ENCODE measurements around the gene TRAPPC2L.

Gene TRAPPC2L

DNA sequence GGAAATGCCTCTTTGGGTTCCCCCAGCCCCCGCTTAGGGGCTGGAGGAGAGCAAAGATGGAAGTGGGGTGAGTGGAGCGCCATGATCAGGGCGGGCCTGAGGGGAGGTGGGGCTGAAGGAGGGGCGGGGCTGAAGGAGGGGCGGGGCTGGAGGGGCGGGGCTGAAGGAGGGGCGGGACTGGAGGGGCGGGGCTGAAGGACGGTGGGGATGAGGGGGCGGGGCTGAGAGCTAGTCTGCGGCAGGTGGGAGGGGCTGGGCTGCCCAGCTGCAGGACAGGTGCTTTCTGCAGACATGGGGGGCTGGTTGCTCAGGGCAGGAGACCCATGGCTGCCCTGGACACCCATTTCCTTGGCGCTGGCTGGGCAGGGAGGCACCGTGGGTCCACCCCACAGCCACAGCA, 48.6 kb downstream of the TRAPPC2L start:
- in situ Hi-C loops (cut with MboI; ENCODE audit: low sequenced_read_pairs): no loop called here

DNA sequence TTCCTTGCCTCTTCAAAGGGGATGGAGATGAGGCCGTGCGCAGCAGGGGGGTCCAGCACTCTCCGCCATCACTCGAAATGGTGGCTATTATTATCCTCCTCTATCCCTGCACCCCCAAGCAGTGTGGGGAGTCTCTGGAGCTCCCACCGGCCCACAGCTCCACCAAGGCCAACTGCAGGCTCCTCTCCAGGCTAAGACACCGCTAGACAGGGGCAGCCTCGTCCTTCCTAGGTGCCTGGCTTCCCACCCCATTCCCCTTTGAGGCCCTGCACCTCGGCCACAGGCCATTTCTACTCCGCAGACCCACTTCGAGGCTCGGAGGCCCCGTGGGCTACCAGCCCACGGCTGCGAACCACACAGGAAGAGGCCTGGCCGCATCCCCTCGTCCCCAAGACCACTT, 49.1 kb downstream of the TRAPPC2L start:
- in situ Hi-C loops (cut with MboI; ENCODE audit: low sequenced_read_pairs): no loop called here

DNA sequence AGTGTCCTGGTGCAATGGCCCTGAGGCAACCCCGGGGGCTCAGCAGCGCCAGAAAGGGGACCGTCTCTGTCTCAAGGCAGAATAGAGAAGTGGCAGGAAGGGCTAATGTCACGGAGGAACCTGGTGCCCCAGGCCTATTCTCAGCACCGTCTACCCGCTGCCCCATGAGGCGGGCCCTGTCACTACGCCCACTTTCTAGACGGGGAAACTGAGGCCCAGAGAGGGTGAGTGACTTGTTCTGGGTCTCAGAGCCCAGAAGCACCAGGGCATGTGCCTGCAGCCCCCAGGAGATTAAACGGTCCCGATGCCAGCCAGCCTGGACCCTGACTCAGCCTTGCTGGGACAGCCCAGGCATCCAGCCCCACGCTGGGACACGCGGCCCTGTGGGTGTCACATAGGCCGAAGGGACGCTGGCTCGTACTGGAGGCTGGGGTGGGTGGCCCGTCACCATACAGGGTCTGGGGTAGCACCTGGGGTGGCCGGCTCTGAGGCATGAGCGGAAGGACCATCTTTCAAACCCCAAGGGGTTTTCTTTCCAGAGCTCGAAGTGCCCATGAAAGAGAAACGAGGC, 49.7 kb downstream of the TRAPPC2L start:
- in situ Hi-C loops (cut with MboI; ENCODE audit: low sequenced_read_pairs): no loop called here

DNA sequence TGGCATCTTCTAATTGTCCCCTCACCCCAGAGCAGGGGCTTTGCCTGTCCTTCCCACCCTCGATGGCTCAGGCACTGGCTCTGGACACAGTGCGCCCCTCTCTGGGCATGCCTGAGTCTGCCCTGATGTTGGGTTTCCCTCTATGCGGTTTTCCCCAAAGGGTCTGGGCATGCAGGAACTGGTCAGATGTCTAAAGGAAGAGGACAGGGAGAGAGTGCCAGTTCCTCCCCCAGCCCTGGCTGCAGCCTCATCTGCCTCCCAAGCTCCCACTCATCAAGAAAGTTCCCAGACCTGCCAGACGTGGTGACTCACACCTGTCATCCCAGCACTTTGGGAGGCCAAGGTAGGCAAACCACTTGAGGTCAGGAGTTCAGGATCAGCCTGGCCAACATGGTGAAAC, 50.8 kb downstream of the TRAPPC2L start:
- in situ Hi-C loops (cut with MboI; ENCODE audit: low sequenced_read_pairs): no loop called here

- in situ Hi-C loops (cut with MboI; ENCODE audit: low sequenced_read_pairs): no loop called here
Measured at GRCh38 chr16:88908307-88908706, 51.4 kb downstream of the TRAPPC2L start.

DNA sequence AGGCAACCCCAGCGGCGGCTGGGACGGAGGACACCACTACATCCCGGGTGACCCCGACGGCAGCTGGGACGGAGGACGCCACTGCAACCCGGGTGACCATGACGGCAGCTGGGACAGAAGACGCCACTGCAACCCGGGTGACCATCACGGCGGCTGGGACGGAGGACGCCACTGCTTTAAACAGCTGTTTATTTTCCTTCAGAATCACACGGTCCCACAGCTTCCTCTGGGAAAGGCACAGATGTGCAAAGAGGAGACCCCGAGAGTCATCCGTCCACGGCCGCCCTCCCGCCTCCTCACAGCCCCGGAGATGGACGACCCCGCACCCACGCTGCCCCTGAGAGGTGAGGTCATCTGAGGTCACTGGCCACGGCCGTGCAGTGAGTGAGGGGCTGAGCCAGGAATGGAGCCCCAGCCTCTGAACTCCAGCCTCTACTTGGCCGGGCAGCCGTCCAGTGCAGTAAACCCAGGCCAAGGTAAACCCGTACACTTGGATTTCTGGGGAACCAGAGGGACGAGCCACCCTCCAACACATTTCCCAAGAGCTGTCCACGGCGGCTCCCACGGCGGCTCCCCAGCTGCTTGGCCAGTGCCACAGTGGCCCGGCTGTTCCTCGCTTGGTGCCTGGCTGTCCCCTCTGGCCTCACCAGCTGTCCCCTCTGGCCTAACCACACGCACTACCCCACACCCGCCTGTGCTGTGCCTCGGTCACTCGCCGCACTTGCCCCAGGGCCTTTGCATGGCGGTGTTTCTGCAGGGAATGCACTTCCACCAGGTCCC, 52.7 kb downstream of the TRAPPC2L start:
- in situ Hi-C loops (cut with MboI; ENCODE audit: low sequenced_read_pairs): no loop called here

GRCh38 chr16:88910284-88911135, 53.6 kb downstream of the TRAPPC2L start:
- in situ Hi-C loops (cut with MboI; ENCODE audit: low sequenced_read_pairs): no loop called here

- in situ Hi-C loops (cut with MboI; ENCODE audit: low sequenced_read_pairs): no loop called here
Measured at GRCh38 chr16:88911136-88911945, 54.4 kb downstream of the TRAPPC2L start.

DNA sequence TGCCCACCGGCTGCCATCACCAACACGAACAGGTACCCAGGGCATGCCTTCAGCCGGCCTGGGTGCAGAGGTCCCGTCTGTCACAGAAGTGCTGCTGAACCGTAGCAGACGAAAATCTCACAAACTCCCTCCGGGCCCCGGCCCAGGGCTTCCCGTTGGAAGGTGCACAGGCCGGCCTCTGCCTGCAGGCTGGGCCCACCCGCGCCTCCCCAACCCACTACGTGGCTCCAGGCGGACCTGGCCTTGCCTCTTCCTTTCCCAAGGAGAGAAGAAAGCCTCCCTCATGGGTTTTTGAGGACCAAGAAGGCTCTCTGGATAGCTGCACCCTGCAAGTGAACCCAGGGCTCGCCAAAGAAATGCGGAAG, 55.0 kb downstream of the TRAPPC2L start:
- in situ Hi-C loops (cut with MboI; ENCODE audit: low sequenced_read_pairs): no loop called here
